Measurements from ENCODE around the gene CCDC7.
"Not testable (repeated sequence)": the region's sequence is repeated elsewhere in the genome, so short reads cannot be mapped to it uniquely, and the experiment has no call there.

CCDC7 gene

GRCh38 chr10:32661346-32661745, 215.4 kb downstream of the CCDC7 start:
- H3K4me3 ChIP-seq (ENCODE audit: low read depth, low read length), result no peak overlapping the region
- DNase-seq (ENCODE audit: low read depth), result no peak

- no peak for DNase-seq (ENCODE audit: low read depth)
- H3K4me3 ChIP-seq (ENCODE audit: low read depth, low read length), result no peak overlapping the region
Measured at GRCh38 chr10:32680803-32681557, 235.0 kb downstream of the CCDC7 start.

- H3K4me3 ChIP-seq (ENCODE audit: low read depth, low read length), result no peak overlapping the region
- no peak for DNase-seq (ENCODE audit: low read depth)
Measured at GRCh38 chr10:32684291-32684690, 238.4 kb downstream of the CCDC7 start.

- no peak for DNase-seq (ENCODE audit: low read depth)
- H3K4me3 ChIP-seq (ENCODE audit: low read depth, low read length), result no peak overlapping the region
Measured at GRCh38 chr10:32687116-32687515, 241.2 kb downstream of the CCDC7 start.

GRCh38 chr10:32687546-32687945, 241.6 kb downstream of the CCDC7 start:
- H3K4me3 ChIP-seq (ENCODE audit: low read depth, low read length), result no peak overlapping the region
- DNase-seq (ENCODE audit: low read depth), result no peak

- no peak overlapping the region for H3K4me3 ChIP-seq (ENCODE audit: low read depth, low read length)
- peak; percentile 56 for DNase-seq (ENCODE audit: low read depth)
Measured at GRCh38 chr10:32692174-32692573, 246.2 kb downstream of the CCDC7 start.

GRCh38 chr10:32693441-32693979, 247.6 kb downstream of the CCDC7 start:
- no peak for DNase-seq (ENCODE audit: low read depth)
- H3K4me3 ChIP-seq (ENCODE audit: low read depth, low read length), result no peak overlapping the region

- H3K4me3 ChIP-seq (ENCODE audit: low read depth, low read length); DNase-seq (ENCODE audit: low read depth): not testable (repeated sequence)
Measured at GRCh38 chr10:32699683-32700082, 253.7 kb downstream of the CCDC7 start.

- DNase-seq (ENCODE audit: low read depth), result no peak
- H3K4me3 ChIP-seq (ENCODE audit: low read depth, low read length), result no peak overlapping the region
Measured at GRCh38 chr10:32713560-32713959, 267.6 kb downstream of the CCDC7 start.

GRCh38 chr10:32731527-32731926, 285.6 kb downstream of the CCDC7 start:
- no peak for DNase-seq (ENCODE audit: low read depth)
- no peak overlapping the region for H3K4me3 ChIP-seq (ENCODE audit: low read depth, low read length)

GRCh38 chr10:32738958-32739357, 293.0 kb downstream of the CCDC7 start:
- DNase-seq (ENCODE audit: low read depth), result no peak
- H3K4me3 ChIP-seq (ENCODE audit: low read depth, low read length), result no peak overlapping the region

- no peak for DNase-seq (ENCODE audit: low read depth)
- H3K4me3 ChIP-seq (ENCODE audit: low read depth, low read length), result no peak overlapping the region
Measured at GRCh38 chr10:32744321-32744720, 298.4 kb downstream of the CCDC7 start.

GRCh38 chr10:32746869-32747268, 300.9 kb downstream of the CCDC7 start:
- no peak overlapping the region for H3K4me3 ChIP-seq (ENCODE audit: low read depth, low read length)
- DNase-seq (ENCODE audit: low read depth), result no peak

- DNase-seq (ENCODE audit: low read depth), result no peak
- H3K4me3 ChIP-seq (ENCODE audit: low read depth, low read length), result no peak overlapping the region
Measured at GRCh38 chr10:32751582-32751981, 305.6 kb downstream of the CCDC7 start.

GRCh38 chr10:32754900-32755299, 309.0 kb downstream of the CCDC7 start:
- H3K4me3 ChIP-seq (ENCODE audit: low read depth, low read length); DNase-seq (ENCODE audit: low read depth): not testable (repeated sequence)

GRCh38 chr10:32771217-32771616, 325.3 kb downstream of the CCDC7 start:
- H3K4me3 ChIP-seq (ENCODE audit: low read depth, low read length), result no peak overlapping the region
- DNase-seq (ENCODE audit: low read depth), result no peak

GRCh38 chr10:32773105-32773504, 327.2 kb downstream of the CCDC7 start:
- no peak for DNase-seq (ENCODE audit: low read depth)
- no peak overlapping the region for H3K4me3 ChIP-seq (ENCODE audit: low read depth, low read length)

GRCh38 chr10:32786968-32787367, 341.0 kb downstream of the CCDC7 start:
- DNase-seq (ENCODE audit: low read depth), result no peak
- H3K4me3 ChIP-seq (ENCODE audit: low read depth, low read length), result no peak overlapping the region

- H3K4me3 ChIP-seq (ENCODE audit: low read depth, low read length), result no peak overlapping the region
Measured at GRCh38 chr10:32787690-32788284, 341.8 kb downstream of the CCDC7 start.

GRCh38 chr10:32788359-32788758, 342.4 kb downstream of the CCDC7 start:
- DNase-seq (ENCODE audit: low read depth), result no peak
- no peak overlapping the region for H3K4me3 ChIP-seq (ENCODE audit: low read depth, low read length)

More at GRCh38 chr10:32787690-32788284, 341.8 kb downstream of the CCDC7 start:
- no peak for DNase-seq (ENCODE audit: low read depth)

GRCh38 chr10:32790483-32790882, 344.5 kb downstream of the CCDC7 start:
- H3K4me3 ChIP-seq (ENCODE audit: low read depth, low read length), result no peak overlapping the region
- peak; percentile 14 for DNase-seq (ENCODE audit: low read depth)
